IMR-90 (cell line): ENCODE results near the gene MROH7.

ENCODE experiments used
- BHLHE40 ChIP-seq: fragments of 150-350 bp; IDR thresholded peaks from 2 replicates; pipeline ENCODE4 v1.6.1; 2016; ENCODE audit warnings: mild to moderate bottlenecking, low read depth, low read length
- CEBPB ChIP-seq: IDR thresholded peaks from 2 replicates; pipeline ENCODE4 v1.6.1; 2012; ENCODE audit warnings: low read depth, low read length, improper control_type of control experiment
- CHD1 ChIP-seq: IDR thresholded peaks from 2 replicates; pipeline ENCODE4 v1.6.1; 2012; ENCODE audit warnings: low read depth, low read length, improper control_type of control experiment
- FOS ChIP-seq: fragments of 150-350 bp; IDR thresholded peaks from 2 replicates; pipeline ENCODE4 v1.6.1; 2016; ENCODE audit warnings: low read depth, low read length
- MAFK ChIP-seq: IDR thresholded peaks from 2 replicates; pipeline ENCODE4 v1.6.1; 2012; ENCODE audit warnings: low read depth, low read length, improper control_type of control experiment
- MAZ ChIP-seq: IDR thresholded peaks from 2 replicates; pipeline ENCODE4 v1.6.1; 2012; ENCODE audit warnings: low read depth, mild to moderate bottlenecking, low read length, improper control_type of control experiment, moderate library complexity, borderline replicate concordance
- MXI1 ChIP-seq: IDR thresholded peaks from 2 replicates; pipeline ENCODE4 v1.6.1; 2012; ENCODE audit warnings: low read depth, mild to moderate bottlenecking, low read length, moderate library complexity, borderline replicate concordance
- POLR2A ChIP-seq: IDR thresholded peaks from 2 replicates; pipeline ENCODE4 v1.6.1; 2012; ENCODE audit warnings: mild to moderate bottlenecking, low read depth, low read length
- RAD21 ChIP-seq: IDR thresholded peaks from 2 replicates; pipeline ENCODE4 v1.6.1; 2012; ENCODE audit warnings: low read length, improper control_type of control experiment
- RCOR1 ChIP-seq: IDR thresholded peaks from 2 replicates; pipeline ENCODE4 v1.6.1; 2012; ENCODE audit warnings: mild to moderate bottlenecking, low read length, improper control_type of control experiment; ENCODE audit not compliant: insufficient replicate concordance
- SMC3 ChIP-seq: fragments of 150-350 bp; IDR thresholded peaks from 2 replicates; pipeline ENCODE4 v1.6.1; 2016; ENCODE audit warnings: low read depth, mild to moderate bottlenecking, antibody characterized with exemption, low read length, moderate library complexity
- TF ChIP-seq, protein P1 (sequence below): conservative IDR thresholded peaks from 2 replicates; pipeline ENCODE4 v1.5.1; 2012; ENCODE audit warnings: mild to moderate bottlenecking, low read depth, low read length, improper control_type of control experiment
- TF ChIP-seq, protein P2 (sequence below): fragments of 150-350 bp; IDR thresholded peaks from 2 replicates; pipeline ENCODE4 v1.6.1; 2017; ENCODE audit warnings: mild to moderate bottlenecking, antibody characterized with exemption, low read length, low read depth
- TF ChIP-seq, protein P3 (sequence below): fragments of 150-350 bp; IDR thresholded peaks from 2 replicates; pipeline ENCODE4 v1.6.1; 2016; ENCODE audit warnings: low read depth, mild to moderate bottlenecking, low read length, moderate library complexity, borderline replicate concordance

DNA sequence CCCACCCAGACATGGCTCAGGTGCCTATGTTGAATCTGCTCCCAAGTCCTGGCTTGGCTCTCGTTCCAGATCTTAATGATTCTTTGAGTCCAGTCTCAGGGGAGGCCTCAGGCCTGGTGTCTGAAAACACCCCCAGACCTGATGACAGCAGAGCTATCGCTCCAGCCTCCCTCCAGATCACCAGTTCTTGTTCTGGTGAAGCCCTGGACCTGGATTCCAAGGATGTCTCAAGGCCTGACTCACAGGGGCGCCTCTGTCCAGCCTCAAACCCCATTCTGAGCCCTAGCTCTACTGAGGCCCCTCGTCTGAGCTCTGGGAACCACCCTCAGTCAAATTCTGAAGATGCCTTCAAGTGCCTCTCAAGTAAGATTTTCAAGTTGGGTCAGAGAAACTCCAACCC lies 11.4 kb downstream of the MROH7 start:
- TF ChIP-seq, protein P1, sequence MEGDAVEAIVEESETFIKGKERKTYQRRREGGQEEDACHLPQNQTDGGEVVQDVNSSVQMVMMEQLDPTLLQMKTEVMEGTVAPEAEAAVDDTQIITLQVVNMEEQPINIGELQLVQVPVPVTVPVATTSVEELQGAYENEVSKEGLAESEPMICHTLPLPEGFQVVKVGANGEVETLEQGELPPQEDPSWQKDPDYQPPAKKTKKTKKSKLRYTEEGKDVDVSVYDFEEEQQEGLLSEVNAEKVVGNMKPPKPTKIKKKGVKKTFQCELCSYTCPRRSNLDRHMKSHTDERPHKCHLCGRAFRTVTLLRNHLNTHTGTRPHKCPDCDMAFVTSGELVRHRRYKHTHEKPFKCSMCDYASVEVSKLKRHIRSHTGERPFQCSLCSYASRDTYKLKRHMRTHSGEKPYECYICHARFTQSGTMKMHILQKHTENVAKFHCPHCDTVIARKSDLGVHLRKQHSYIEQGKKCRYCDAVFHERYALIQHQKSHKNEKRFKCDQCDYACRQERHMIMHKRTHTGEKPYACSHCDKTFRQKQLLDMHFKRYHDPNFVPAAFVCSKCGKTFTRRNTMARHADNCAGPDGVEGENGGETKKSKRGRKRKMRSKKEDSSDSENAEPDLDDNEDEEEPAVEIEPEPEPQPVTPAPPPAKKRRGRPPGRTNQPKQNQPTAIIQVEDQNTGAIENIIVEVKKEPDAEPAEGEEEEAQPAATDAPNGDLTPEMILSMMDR = no peak
- TF ChIP-seq POLR2A (no peak), FOS (no peak), SMC3 (no peak), BHLHE40 (no peak), MAFK (no peak), MXI1 (no peak), RCOR1 (no peak), RAD21 (no peak), CHD1 (no peak), CEBPB (no peak), MAZ (no peak)
- TF ChIP-seq, protein P2, sequence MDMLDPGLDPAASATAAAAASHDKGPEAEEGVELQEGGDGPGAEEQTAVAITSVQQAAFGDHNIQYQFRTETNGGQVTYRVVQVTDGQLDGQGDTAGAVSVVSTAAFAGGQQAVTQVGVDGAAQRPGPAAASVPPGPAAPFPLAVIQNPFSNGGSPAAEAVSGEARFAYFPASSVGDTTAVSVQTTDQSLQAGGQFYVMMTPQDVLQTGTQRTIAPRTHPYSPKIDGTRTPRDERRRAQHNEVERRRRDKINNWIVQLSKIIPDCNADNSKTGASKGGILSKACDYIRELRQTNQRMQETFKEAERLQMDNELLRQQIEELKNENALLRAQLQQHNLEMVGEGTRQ = no peak
- TF ChIP-seq, protein P3, sequence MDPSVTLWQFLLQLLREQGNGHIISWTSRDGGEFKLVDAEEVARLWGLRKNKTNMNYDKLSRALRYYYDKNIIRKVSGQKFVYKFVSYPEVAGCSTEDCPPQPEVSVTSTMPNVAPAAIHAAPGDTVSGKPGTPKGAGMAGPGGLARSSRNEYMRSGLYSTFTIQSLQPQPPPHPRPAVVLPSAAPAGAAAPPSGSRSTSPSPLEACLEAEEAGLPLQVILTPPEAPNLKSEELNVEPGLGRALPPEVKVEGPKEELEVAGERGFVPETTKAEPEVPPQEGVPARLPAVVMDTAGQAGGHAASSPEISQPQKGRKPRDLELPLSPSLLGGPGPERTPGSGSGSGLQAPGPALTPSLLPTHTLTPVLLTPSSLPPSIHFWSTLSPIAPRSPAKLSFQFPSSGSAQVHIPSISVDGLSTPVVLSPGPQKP = no peak
